ENCODE measurements around the gene SLCO3A1.

The SLCO3A1 gene

GRCh38 chr15:91882858-91883586 lies 29.5 kb downstream of the SLCO3A1 start:
- DNase-seq (ENCODE audit: low read depth in 3 of 3): no peak

- no peak for DNase-seq (ENCODE audit: low read depth in 3 of 3)
Measured at GRCh38 chr15:91884606-91885005, 31.1 kb downstream of the SLCO3A1 start.

- no peak for DNase-seq (ENCODE audit: low read depth in 3 of 3)
Measured at GRCh38 chr15:91885054-91885453, 31.5 kb downstream of the SLCO3A1 start.

GRCh38 chr15:91885714-91886270 lies 32.3 kb downstream of the SLCO3A1 start:
- no peak for DNase-seq (ENCODE audit: low read depth in 3 of 3)

GRCh38 chr15:91886878-91887277 lies 33.4 kb downstream of the SLCO3A1 start:
- no peak for DNase-seq (ENCODE audit: low read depth in 3 of 3)

- no peak for DNase-seq (ENCODE audit: low read depth in 3 of 3)
Measured at GRCh38 chr15:91887321-91887720, 33.8 kb downstream of the SLCO3A1 start.

- no peak for DNase-seq (ENCODE audit: low read depth in 3 of 3)
Measured at GRCh38 chr15:91887921-91888373, 34.4 kb downstream of the SLCO3A1 start.

GRCh38 chr15:91889111-91889815 lies 35.8 kb downstream of the SLCO3A1 start:
- DNase-seq (ENCODE audit: low read depth in 3 of 3): no peak

GRCh38 chr15:91890614-91891013 lies 37.1 kb downstream of the SLCO3A1 start:
- DNase-seq (ENCODE audit: low read depth in 3 of 3): no peak

- DNase-seq (ENCODE audit: low read depth in 3 of 3): no peak
Measured at GRCh38 chr15:91891101-91891500, 37.6 kb downstream of the SLCO3A1 start.

GRCh38 chr15:91891788-91892345 lies 38.4 kb downstream of the SLCO3A1 start:
- DNase-seq (ENCODE audit: low read depth in 3 of 3): no peak

GRCh38 chr15:91892436-91892835 lies 38.9 kb downstream of the SLCO3A1 start:
- DNase-seq (ENCODE audit: low read depth in 3 of 3): no peak

- DNase-seq (ENCODE audit: low read depth in 3 of 3): no peak
Measured at GRCh38 chr15:91894606-91895005, 41.1 kb downstream of the SLCO3A1 start.

GRCh38 chr15:91895051-91895450 lies 41.5 kb downstream of the SLCO3A1 start:
- DNase-seq (ENCODE audit: low read depth in 3 of 3): no peak

- DNase-seq (ENCODE audit: low read depth in 3 of 3): no peak
Measured at GRCh38 chr15:91896341-91897055, 43.0 kb downstream of the SLCO3A1 start.

- no peak for DNase-seq (ENCODE audit: low read depth in 3 of 3)
Measured at GRCh38 chr15:91897585-91898372, 44.3 kb downstream of the SLCO3A1 start.

- no peak for DNase-seq (ENCODE audit: low read depth in 3 of 3)
Measured at GRCh38 chr15:91898843-91899242, 45.3 kb downstream of the SLCO3A1 start.

- DNase-seq (ENCODE audit: low read depth in 3 of 3): no peak
Measured at GRCh38 chr15:91904942-91905341, 51.4 kb downstream of the SLCO3A1 start.

- no peak for DNase-seq (ENCODE audit: low read depth in 3 of 3)
Measured at GRCh38 chr15:91908391-91908790, 54.9 kb downstream of the SLCO3A1 start.

GRCh38 chr15:91909111-91909510 lies 55.6 kb downstream of the SLCO3A1 start:
- no peak for DNase-seq (ENCODE audit: low read depth in 3 of 3)

GRCh38 chr15:91909574-91909973 lies 56.1 kb downstream of the SLCO3A1 start:
- no peak for DNase-seq (ENCODE audit: low read depth in 3 of 3)

All from stimulated activated CD4-positive, alpha-beta T cell treated with anti-CD3 and anti-CD28 coated beads, TNF-alpha, amount 100 ng/mL, for 4 hours (primary cell).